NCI-H1694 treated with DMSO at 0.1 percent for 48 hours (cell line): ENCODE results near the gene SREK1.
"Not testable (repeated sequence)": the region's sequence is repeated elsewhere in the genome, so short reads cannot be mapped to it uniquely, and the experiment has no call there.

Experiments used
- DNase-seq: peaks from one replicate; lab custom pipeline; 2025; lab: John Stamatoyannopoulos, UW

SREK1 gene

GRCh38 chr5:66168226-66168625, 24.1 kb downstream of the SREK1 start:
- DNase-seq, result no peak

DNA sequence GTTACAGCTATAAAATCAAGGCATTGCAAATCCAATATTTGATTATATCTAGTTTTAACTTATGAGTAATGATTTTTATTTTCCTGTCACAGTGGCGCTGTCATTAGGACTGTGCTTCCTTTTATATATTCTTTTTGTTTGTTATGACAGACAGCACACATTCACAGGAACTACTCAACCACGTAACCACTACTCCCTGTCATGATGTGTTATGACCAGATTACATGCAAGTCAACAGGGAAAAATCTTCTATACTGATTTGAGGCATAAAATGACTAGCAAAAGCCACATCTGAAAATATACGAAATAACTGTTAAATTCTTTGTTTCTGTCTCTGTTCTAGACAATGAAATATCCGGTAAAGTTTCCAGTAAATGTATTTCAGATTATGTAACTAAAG, 25.4 kb downstream of the SREK1 start:
- DNase-seq, result no peak

DNA sequence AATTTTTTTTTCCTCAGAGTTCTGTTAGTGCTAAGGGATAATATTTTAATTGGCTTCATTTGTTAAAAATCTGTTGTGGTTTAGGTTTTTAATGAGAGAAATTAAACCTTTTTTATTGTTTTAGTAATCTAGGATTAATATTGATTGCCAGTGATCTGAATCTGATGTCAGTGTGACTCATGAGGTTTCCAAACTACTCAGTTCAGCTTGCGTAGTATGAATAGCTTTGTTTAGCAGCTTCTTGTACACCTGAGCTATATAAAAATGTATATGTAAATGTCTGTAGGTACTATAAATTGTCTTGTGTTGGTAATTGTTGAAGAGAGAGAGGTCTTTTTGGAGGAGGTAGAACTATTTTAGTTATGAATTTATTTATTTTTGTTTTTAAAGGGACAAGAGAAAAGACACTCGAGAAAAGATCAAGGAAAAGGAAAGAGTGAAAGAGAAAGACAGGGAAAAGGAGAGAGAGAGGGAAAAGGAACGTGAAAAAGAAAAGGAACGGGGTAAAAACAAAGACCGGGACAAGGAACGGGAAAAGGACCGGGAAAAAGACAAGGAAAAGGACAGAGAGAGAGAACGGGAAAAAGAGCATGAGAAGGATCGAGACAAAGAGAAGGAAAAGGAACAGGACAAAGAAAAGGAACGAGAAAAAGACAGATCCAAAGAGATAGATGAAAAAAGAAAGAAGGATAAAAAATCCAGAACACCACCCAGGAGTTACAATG, 26.3 kb downstream of the SREK1 start:
- no peak for DNase-seq

GRCh38 chr5:66171349-66172344, 27.5 kb downstream of the SREK1 start:
- DNase-seq, result peak; percentile 20

GRCh38 chr5:66174338-66174737, 30.2 kb downstream of the SREK1 start:
- peak; percentile 1 for DNase-seq

DNA sequence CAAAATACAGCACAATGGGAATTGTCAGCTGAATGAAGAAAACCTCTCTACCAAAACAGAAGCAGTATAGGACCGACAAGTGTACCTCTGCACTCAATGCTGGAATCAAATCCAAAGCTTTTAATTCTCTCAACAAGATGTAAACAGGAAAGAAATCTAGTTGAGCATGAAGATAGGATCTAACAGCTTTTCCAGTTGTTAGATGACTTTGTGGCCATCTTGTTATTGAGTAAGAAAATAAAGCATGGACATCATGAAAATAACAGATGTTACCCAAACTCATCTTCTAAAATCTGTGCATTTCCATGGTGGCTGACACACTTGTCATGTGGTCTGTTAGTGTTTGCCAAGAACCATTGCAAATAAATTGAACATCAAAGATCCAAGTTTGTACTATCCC, 34.7 kb downstream of the SREK1 start:
- DNase-seq, result no peak

- no peak for DNase-seq
These were observed 35.4 kb downstream of the SREK1 start for GRCh38 chr5:66179297-66180051.

GRCh38 chr5:66180282-66181155, 36.4 kb downstream of the SREK1 start:
- DNase-seq, result no peak

DNA sequence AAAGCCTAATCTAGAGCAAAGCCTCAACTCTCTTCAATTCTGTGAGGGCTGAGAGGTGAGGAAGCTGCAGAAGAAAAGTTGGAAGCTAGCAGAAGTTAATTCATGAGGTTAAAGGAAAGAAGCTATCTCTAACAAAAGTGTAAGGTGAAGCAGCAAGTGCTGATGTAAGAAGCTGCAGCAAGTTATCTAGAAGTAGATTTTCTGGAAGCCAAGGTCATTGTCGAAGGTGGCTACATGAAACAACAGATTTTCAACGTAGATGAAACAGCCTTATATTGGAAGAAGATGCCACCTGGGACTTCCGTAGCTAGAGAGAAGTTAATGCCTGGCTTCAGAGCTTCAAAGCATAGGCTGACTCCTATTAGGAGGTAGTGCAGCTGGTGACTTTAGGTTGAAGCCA, 42.0 kb downstream of the SREK1 start:
- no peak for DNase-seq

DNA sequence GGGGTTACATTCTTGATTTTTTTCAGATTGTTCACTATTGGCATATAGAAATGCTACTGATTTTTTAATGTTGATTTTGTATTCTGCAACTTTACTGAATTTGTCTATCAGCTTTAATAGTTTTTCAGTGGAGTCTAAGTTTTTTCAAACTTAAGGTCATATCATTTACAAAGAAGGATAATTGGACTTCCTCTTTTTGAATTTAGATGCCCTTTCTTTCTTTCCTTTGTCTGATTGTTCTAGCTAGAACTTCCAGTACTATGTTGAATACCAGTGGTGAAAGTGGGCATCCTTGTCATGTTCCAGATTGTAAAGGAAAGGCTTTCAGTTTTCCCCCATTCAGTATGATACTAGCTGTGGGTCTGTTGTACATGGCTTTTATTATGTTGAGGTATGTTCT, 49.3 kb downstream of the SREK1 start:
- DNase-seq, result no peak

DNA sequence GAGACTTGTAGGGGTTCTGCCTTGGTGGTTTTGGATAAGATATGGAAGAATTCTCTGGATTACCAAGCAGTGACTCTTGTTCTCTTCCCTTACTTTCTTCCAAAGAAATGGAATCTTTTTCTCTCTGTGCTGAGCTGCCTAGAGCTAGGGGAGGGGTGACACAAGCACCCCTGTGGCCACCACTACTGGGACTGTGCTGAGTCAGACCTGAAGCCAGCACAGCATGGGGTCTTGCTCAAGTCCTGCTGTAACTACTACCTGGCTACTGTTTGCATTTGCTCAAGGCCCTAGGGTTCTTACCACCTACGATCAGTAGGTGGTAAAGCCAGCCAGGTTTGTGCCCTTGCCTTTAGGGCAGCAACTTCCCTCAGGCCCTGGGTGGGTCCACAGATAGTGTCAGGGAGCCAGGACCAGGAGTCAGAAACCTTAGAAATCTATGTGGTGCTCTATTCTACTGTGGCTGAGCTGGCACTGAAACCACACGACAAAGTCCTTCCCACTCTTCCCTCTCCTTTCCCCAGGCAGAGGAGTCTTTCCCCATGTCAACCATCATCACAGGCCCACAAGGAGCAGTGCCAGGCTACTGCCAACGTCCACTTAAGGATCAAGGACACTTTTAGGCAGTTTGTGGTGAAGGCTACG, 53.8 kb downstream of the SREK1 start:
- DNase-seq, result no peak

DNA sequence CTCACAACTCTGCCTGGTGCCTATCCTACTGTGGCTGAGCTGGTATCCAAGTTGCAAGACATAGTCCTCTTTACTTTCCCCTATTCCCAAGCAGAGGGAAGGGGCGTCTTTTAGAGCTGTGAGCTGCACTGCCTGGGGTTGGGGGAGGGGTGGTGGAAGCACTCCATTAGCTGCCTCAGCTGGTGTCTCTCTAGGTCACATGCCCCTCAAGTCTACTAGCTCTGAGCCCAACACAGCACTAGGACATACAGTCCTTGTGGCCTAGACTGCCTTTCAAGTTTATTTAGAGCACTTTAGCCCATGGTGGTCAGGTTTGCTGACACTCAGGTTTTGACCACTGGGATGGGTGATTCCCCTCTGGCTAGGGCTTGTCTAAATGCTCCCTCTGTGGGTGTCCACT, 54.7 kb downstream of the SREK1 start:
- DNase-seq, result no peak

- no peak for DNase-seq
These were observed 59.4 kb downstream of the SREK1 start for GRCh38 chr5:66203531-66203930.

- DNase-seq, result no peak
These were observed 62.4 kb downstream of the SREK1 start for GRCh38 chr5:66206465-66206864.

- DNase-seq, result no peak
These were observed 63.9 kb downstream of the SREK1 start for GRCh38 chr5:66207800-66208561.

- DNase-seq, result no peak
These were observed 65.2 kb downstream of the SREK1 start for GRCh38 chr5:66209350-66209749.

- DNase-seq, result no peak
These were observed 65.7 kb downstream of the SREK1 start for GRCh38 chr5:66209794-66210193.

- DNase-seq, result no peak
These were observed 69.4 kb downstream of the SREK1 start for GRCh38 chr5:66213533-66213932.

DNA sequence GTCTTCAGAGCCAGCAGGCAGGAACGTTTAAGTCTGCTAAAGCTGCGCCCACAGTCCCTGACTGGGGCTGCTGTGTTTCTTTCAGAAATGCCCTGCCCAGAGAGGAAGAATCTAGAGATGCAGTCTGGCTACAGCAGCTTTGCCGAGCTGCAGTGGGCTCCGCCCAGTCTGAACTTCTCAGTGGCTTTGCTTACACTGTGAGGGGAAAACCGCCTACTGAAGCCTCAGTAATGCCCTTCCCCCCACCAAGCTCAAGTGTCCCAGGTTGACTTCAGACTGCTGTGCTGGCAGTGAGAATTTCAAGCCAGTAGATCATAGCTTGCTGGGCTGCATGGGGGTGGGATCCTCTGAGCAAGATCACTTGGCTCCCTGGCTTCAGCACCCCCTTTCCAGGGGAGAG, 78.4 kb downstream of the SREK1 start:
- DNase-seq, result no peak

GRCh38 chr5:66222896-66223295, 78.8 kb downstream of the SREK1 start:
- not testable (repeated sequence) for DNase-seq
